ENCODE data around the gene DDIT3. TPM values are rescaled to one million over a fixed set of nuclear protein-coding genes. Genes with fewer than 3 reads are reported as not detected.

DDIT3 gene
- total RNA-seq, 1 donor from 2014 or later, result 30.5 TPM

- intact Hi-C loops (cut with micrococcal nuclease), result no loop called here
- H3K27me3 Mint-ChIP-seq, result no peaks in the 10 kb centered on the region
- ChIA-PET POLR2A (interaction anchor here (0.6 kb wide), 1 partner anchor 29 kb away, joined by 3 read pairs; the partner anchor contains the start of gene MARS1), CTCF (interaction anchor here (0.7 kb wide), 1 partner anchor 73 kb away, joined by 3 read pairs; no protein-coding TSS in a partner anchor)
- ATAC-seq (ENCODE audit: low read depth), result no peak
- TF ChIP-seq, protein P1, sequence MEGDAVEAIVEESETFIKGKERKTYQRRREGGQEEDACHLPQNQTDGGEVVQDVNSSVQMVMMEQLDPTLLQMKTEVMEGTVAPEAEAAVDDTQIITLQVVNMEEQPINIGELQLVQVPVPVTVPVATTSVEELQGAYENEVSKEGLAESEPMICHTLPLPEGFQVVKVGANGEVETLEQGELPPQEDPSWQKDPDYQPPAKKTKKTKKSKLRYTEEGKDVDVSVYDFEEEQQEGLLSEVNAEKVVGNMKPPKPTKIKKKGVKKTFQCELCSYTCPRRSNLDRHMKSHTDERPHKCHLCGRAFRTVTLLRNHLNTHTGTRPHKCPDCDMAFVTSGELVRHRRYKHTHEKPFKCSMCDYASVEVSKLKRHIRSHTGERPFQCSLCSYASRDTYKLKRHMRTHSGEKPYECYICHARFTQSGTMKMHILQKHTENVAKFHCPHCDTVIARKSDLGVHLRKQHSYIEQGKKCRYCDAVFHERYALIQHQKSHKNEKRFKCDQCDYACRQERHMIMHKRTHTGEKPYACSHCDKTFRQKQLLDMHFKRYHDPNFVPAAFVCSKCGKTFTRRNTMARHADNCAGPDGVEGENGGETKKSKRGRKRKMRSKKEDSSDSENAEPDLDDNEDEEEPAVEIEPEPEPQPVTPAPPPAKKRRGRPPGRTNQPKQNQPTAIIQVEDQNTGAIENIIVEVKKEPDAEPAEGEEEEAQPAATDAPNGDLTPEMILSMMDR (IDR thresholded peaks at IDR 0.05), result no peak
- H3K4me3 Mint-ChIP-seq, result no peak overlapping the region
- peaks cover 78% of the 10 kb centered on the region for H3K36me3 Mint-ChIP-seq (ENCODE audit: low read depth)
- no peak for DNase-seq
- peaks cover 40% of the 10 kb centered on the region for H3K4me1 Mint-ChIP-seq
- H3K9me3 Mint-ChIP-seq, result no peaks in the 10 kb centered on the region
- no peak overlapping the region for H3K27ac Mint-ChIP-seq
These were observed 3.1 kb downstream of the DDIT3 start for GRCh38 chr12:57517187-57517586.

GRCh38 chr12:57516617-57517153, 3.6 kb downstream of the DDIT3 start:
- no peak for ATAC-seq (ENCODE audit: low read depth)

DNA sequence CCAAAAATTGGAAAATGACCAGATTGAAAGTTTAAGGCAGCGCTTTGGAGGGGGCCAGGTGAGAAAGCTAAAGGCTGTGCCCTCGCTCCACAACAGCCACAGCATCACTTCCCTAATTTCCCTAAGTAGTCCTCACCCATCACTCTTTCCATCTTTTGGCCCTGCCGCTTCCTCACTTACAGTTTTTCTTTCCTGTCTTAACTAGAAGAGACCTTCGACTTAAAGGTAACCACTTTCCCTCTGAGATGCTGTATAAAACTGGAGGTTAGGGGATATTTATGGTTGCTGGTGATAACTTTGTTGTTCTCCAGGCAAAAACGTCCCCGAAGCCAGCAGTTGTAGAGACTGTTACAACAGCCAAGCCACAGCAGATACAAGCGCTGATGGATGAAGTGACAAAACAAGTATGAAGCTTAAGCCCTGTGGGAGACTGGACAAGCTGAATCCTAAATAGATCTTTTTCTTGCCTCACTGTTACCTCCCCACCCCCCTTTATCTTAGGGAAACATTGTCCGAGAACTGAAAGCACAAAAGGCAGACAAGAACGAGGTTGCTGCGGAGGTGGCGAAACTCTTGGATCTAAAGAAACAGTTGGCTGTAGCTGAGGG, 4.3 kb downstream of the DDIT3 start:
- DNase-seq (no peak), ATAC-seq (ENCODE audit: low read depth) (no peak)
- Mint-ChIP-seq H3K9me3 (no peaks in the 10 kb centered on the region), H3K27ac (peak overlapping the region; percentile 46), H3K36me3 (ENCODE audit: low read depth) (peaks cover 90% of the 10 kb centered on the region), H3K4me3 (no peak overlapping the region), H3K27me3 (no peaks in the 10 kb centered on the region), H3K4me1 (peaks cover 29% of the 10 kb centered on the region)
- POLR2A ChIA-PET, result interaction anchor here (0.6 to 1.8 kb wide), 7 partner anchors 12 to 107 kb away, joined by 3 to 5 read pairs (median 3); no protein-coding TSS in a partner anchor
- TF ChIP-seq, protein P1 (IDR thresholded peaks at IDR 0.05), result no peak
- intact Hi-C loops (cut with micrococcal nuclease), result no loop called here
- CTCF ChIA-PET, result no interaction called here

More at GRCh38 chr12:57516617-57517153, 3.6 kb downstream of the DDIT3 start:
- H3K4me3 Mint-ChIP-seq, result no peak overlapping the region
- no peaks in the 10 kb centered on the region for H3K27me3 Mint-ChIP-seq
- peaks cover 83% of the 10 kb centered on the region for H3K36me3 Mint-ChIP-seq (ENCODE audit: low read depth)
- no peak overlapping the region for H3K27ac Mint-ChIP-seq
- TF ChIP-seq, protein P1 (IDR thresholded peaks at IDR 0.05), result no peak
- POLR2A ChIA-PET, result interaction anchor here (0.6 to 1.4 kb wide), 3 partner anchors 29 to 35 kb away, joined by 3 read pairs; partner anchors contain the start of gene MARS1
- intact Hi-C loops (cut with micrococcal nuclease), result no loop called here
- no peaks in the 10 kb centered on the region for H3K9me3 Mint-ChIP-seq
- H3K4me1 Mint-ChIP-seq, result peaks cover 35% of the 10 kb centered on the region
- CTCF ChIA-PET, result interaction anchor here (0.7 kb wide), 1 partner anchor 74 kb away, joined by 3 read pairs; no protein-coding TSS in a partner anchor
- DNase-seq, result no peak

GRCh38 chr12:57515408-57515933, 4.8 kb downstream of the DDIT3 start:
- ChIA-PET POLR2A (interaction anchor here (0.6 to 1.8 kb wide), 8 partner anchors 11 to 107 kb away, joined by 3 to 5 read pairs (median 3); no protein-coding TSS in a partner anchor), CTCF (no interaction called here)

More at GRCh38 chr12:57515408-57515933, 4.8 kb downstream of the DDIT3 start:
- ATAC-seq (ENCODE audit: low read depth) (no peak), DNase-seq (no peak)
- Mint-ChIP-seq H3K4me1 (peaks cover 24% of the 10 kb centered on the region), H3K27ac (peak overlapping the region; percentile 46), H3K4me3 (no peak overlapping the region), H3K9me3 (no peaks in the 10 kb centered on the region), H3K27me3 (no peaks in the 10 kb centered on the region), H3K36me3 (ENCODE audit: low read depth) (peaks cover 92% of the 10 kb centered on the region)
- intact Hi-C loops (cut with micrococcal nuclease), result no loop called here
- TF ChIP-seq, protein P1 (IDR thresholded peaks at IDR 0.05), result no peak

Measured in activated B cell treated with CpG ODN at 0.5 μM for 24 hours (primary cell).